Measurements from ENCODE around the gene WASHC4. TPM values are rescaled to one million over a fixed set of nuclear protein-coding genes. Genes with fewer than 3 reads are reported as not detected.

The WASHC4 gene
- total RNA-seq, 1 experiment from 2014 or later, result 42.9 TPM

GRCh38 chr12:105214148-105214547 is 106.6 kb downstream of the WASHC4 start:
- DNase-seq (ENCODE audit: low spot score), result no peak
- no peak overlapping the region for H3K4me3 Mint-ChIP-seq

GRCh38 chr12:105214670-105215375 is 107.3 kb downstream of the WASHC4 start:
- DNase-seq (ENCODE audit: low spot score) (no peak), ATAC-seq (no peak)
- POLR2A ChIA-PET, result no interaction called here
- peaks cover 15% of the 10 kb centered on the region for H3K36me3 Mint-ChIP-seq
- no peaks in the 10 kb centered on the region for H3K9me3 Mint-ChIP-seq
- no peak overlapping the region for H3K27ac Mint-ChIP-seq
- H3K4me1 Mint-ChIP-seq, result peaks cover 6% of the 10 kb centered on the region
- CTCF ChIA-PET, result no interaction called here
- H3K27me3 Mint-ChIP-seq (ENCODE audit: low read depth), result no peaks in the 10 kb centered on the region
- no peak overlapping the region for H3K4me3 Mint-ChIP-seq
- TF ChIP-seq, protein P1, sequence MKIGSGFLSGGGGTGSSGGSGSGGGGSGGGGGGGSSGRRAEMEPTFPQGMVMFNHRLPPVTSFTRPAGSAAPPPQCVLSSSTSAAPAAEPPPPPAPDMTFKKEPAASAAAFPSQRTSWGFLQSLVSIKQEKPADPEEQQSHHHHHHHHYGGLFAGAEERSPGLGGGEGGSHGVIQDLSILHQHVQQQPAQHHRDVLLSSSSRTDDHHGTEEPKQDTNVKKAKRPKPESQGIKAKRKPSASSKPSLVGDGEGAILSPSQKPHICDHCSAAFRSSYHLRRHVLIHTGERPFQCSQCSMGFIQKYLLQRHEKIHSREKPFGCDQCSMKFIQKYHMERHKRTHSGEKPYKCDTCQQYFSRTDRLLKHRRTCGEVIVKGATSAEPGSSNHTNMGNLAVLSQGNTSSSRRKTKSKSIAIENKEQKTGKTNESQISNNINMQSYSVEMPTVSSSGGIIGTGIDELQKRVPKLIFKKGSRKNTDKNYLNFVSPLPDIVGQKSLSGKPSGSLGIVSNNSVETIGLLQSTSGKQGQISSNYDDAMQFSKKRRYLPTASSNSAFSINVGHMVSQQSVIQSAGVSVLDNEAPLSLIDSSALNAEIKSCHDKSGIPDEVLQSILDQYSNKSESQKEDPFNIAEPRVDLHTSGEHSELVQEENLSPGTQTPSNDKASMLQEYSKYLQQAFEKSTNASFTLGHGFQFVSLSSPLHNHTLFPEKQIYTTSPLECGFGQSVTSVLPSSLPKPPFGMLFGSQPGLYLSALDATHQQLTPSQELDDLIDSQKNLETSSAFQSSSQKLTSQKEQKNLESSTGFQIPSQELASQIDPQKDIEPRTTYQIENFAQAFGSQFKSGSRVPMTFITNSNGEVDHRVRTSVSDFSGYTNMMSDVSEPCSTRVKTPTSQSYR (CRISPR knock-in tag; IDR thresholded peaks at IDR 0.05), result no peak
- no peak for TF ChIP-seq ZNF416 (CRISPR knock-in tag; IDR thresholded peaks at IDR 0.05)
- TF ChIP-seq SMAD4 (CRISPR knock-in tag; IDR thresholded peaks at IDR 0.05), result no peak
- TF ChIP-seq PRRX2 (CRISPR knock-in tag; IDR thresholded peaks at IDR 0.05), result no peak
- no peak for TF ChIP-seq ZNF138 (CRISPR knock-in tag; conservative IDR thresholded peaks at IDR 0.05)
- no peak for TF ChIP-seq MLX (CRISPR knock-in tag; IDR thresholded peaks at IDR 0.05)
- no peak for TF ChIP-seq ZNF423 (CRISPR knock-in tag; IDR thresholded peaks at IDR 0.05)
- TF ChIP-seq, protein P2, sequence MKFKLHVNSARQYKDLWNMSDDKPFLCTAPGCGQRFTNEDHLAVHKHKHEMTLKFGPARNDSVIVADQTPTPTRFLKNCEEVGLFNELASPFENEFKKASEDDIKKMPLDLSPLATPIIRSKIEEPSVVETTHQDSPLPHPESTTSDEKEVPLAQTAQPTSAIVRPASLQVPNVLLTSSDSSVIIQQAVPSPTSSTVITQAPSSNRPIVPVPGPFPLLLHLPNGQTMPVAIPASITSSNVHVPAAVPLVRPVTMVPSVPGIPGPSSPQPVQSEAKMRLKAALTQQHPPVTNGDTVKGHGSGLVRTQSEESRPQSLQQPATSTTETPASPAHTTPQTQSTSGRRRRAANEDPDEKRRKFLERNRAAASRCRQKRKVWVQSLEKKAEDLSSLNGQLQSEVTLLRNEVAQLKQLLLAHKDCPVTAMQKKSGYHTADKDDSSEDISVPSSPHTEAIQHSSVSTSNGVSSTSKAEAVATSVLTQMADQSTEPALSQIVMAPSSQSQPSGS (CRISPR knock-in tag; IDR thresholded peaks at IDR 0.05; ENCODE audit: borderline replicate concordance, low read depth), result no peak

More at GRCh38 chr12:105214148-105214547, 106.6 kb downstream of the WASHC4 start:
- H3K9me3 Mint-ChIP-seq, result no peaks in the 10 kb centered on the region
- H3K4me1 Mint-ChIP-seq, result peaks cover 6% of the 10 kb centered on the region
- H3K36me3 Mint-ChIP-seq, result peaks cover 15% of the 10 kb centered on the region
- ATAC-seq, result no peak
- TF ChIP-seq ZNF138 (CRISPR knock-in tag; conservative IDR thresholded peaks at IDR 0.05) (no peak), MYBL2 (CRISPR knock-in tag; IDR thresholded peaks at IDR 0.05) (no peak), FOXJ3 (CRISPR knock-in tag; IDR thresholded peaks at IDR 0.05; ENCODE audit: borderline replicate concordance) (no peak), CBFB (CRISPR knock-in tag; IDR thresholded peaks at IDR 0.05; ENCODE audit: low read depth) (no peak), ZNF416 (CRISPR knock-in tag; IDR thresholded peaks at IDR 0.05) (no peak), ZNF671 (CRISPR knock-in tag; IDR thresholded peaks at IDR 0.05) (no peak), TEAD4 (CRISPR knock-in tag; IDR thresholded peaks at IDR 0.05) (no peak), ZNF121 (CRISPR knock-in tag; IDR thresholded peaks at IDR 0.05) (no peak)
- TF ChIP-seq, protein P3, sequence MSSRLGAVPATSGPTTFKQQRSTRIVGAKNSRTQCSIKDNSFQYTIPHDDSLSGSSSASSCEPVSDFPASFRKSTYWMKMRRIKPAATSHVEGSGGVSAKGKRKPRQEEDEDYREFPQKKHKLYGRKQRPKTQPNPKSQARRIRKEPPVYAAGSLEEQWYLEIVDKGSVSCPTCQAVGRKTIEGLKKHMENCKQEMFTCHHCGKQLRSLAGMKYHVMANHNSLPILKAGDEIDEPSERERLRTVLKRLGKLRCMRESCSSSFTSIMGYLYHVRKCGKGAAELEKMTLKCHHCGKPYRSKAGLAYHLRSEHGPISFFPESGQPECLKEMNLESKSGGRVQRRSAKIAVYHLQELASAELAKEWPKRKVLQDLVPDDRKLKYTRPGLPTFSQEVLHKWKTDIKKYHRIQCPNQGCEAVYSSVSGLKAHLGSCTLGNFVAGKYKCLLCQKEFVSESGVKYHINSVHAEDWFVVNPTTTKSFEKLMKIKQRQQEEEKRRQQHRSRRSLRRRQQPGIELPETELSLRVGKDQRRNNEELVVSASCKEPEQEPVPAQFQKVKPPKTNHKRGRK (CRISPR knock-in tag; IDR thresholded peaks at IDR 0.05; ENCODE audit: borderline replicate concordance), result no peak
- TF ChIP-seq, protein P2 (CRISPR knock-in tag; IDR thresholded peaks at IDR 0.05; ENCODE audit: borderline replicate concordance, low read depth), result no peak
- TF ChIP-seq, protein P1 (CRISPR knock-in tag; IDR thresholded peaks at IDR 0.05), result no peak
- TF ChIP-seq, protein P4, sequence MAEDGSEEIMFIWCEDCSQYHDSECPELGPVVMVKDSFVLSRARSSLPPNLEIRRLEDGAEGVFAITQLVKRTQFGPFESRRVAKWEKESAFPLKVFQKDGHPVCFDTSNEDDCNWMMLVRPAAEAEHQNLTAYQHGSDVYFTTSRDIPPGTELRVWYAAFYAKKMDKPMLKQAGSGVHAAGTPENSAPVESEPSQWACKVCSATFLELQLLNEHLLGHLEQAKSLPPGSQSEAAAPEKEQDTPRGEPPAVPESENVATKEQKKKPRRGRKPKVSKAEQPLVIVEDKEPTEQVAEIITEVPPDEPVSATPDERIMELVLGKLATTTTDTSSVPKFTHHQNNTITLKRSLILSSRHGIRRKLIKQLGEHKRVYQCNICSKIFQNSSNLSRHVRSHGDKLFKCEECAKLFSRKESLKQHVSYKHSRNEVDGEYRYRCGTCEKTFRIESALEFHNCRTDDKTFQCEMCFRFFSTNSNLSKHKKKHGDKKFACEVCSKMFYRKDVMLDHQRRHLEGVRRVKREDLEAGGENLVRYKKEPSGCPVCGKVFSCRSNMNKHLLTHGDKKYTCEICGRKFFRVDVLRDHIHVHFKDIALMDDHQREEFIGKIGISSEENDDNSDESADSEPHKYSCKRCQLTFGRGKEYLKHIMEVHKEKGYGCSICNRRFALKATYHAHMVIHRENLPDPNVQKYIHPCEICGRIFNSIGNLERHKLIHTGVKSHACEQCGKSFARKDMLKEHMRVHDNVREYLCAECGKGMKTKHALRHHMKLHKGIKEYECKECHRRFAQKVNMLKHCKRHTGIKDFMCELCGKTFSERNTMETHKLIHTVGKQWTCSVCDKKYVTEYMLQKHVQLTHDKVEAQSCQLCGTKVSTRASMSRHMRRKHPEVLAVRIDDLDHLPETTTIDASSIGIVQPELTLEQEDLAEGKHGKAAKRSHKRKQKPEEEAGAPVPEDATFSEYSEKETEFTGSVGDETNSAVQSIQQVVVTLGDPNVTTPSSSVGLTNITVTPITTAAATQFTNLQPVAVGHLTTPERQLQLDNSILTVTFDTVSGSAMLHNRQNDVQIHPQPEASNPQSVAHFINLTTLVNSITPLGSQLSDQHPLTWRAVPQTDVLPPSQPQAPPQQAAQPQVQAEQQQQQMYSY (CRISPR knock-in tag; IDR thresholded peaks at IDR 0.05), result no peak
- CTCF ChIA-PET, result no interaction called here
- no peak overlapping the region for H3K27ac Mint-ChIP-seq
- POLR2A ChIA-PET, result no interaction called here
- no peaks in the 10 kb centered on the region for H3K27me3 Mint-ChIP-seq (ENCODE audit: low read depth)
